Right lobe of liver (tissue), 4 donors: ENCODE measurements around the gene DDX25.

Source experiments
- CTCF ChIP-seq, 4 donors: fragments of 200-600 bp in 3 of 4; fragments of 450-650 bp in 1 of 4; IDR thresholded peaks; one replicate each; pipeline versions ENCODE4 v1.5.1 to v1.8.0; 2016 to 2022; ENCODE audit warnings: antibody characterized with exemption in 4 of 4, mild to moderate bottlenecking in 2 of 4
- POLR2A ChIP-seq: fragments of 450-650 bp; IDR thresholded peaks from one replicate; pipeline ENCODE4 v1.6.1; 2017; ENCODE audit warnings: antibody characterized with exemption, mild to moderate bottlenecking
- donor health status: DM: no; HTN: no; CAD: no.
- donor health status: DM: no; HTN: no; CAD: no.
- donor health status: DM: no; HTN: yes; CAD: no.

DNA sequence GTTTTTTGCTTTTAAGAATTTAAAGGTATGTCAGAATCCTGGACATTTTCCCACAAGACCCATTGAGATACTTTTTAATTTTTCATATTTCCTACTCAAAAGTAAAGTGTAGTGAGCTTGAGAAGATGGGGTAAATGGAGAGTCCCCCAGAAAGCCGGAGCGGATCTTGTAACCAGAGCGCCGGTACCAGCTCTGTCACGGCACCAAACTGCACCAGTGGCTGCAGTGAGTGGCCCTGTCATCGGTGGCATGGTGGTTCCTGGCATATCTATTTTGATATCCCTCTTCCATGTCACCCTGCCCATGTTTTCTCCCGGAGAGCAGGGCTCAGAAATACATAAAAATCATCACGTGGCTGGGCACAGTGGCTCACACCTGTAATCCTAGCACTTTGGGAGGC lies 19.3 kb downstream of the DDX25 start:
- TF ChIP-seq CTCF (IDR thresholded peaks at IDR 0.05) (no peak), POLR2A (no peak)
